ENCODE results near the gene STAC. TPM values are rescaled to one million over a fixed set of nuclear protein-coding genes. Genes with fewer than 3 reads are reported as not detected.

Gene STAC, protein sequence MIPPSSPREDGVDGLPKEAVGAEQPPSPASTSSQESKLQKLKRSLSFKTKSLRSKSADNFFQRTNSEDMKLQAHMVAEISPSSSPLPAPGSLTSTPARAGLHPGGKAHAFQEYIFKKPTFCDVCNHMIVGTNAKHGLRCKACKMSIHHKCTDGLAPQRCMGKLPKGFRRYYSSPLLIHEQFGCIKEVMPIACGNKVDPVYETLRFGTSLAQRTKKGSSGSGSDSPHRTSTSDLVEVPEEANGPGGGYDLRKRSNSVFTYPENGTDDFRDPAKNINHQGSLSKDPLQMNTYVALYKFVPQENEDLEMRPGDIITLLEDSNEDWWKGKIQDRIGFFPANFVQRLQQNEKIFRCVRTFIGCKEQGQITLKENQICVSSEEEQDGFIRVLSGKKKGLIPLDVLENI
- not detected in 2 replicates for total RNA-seq (2013; cell fraction: nucleolus; rRNA removed)
- total RNA-seq (2014; rRNA removed) (not detected in 2 replicates), total RNA-seq (2014; rRNA removed; fragmentation: Illumina TruSeq; extraction: Trizol) (not detected in 2 replicates), total RNA-seq (2021) (not detected in 2 replicates), polyA plus RNA-seq (2011; rRNA removed) (0.07 and 0.35 TPM in 2 replicates), polyA plus RNA-seq (2014; fragmentation: Illumina TruSeq; extraction: Trizol) (not detected in 2 replicates), polyA plus RNA-seq (2014; fragmentation: Nextera tagmentation; extraction: Ambion mirVana) (not detected), polyA plus RNA-seq (2014; rRNA removed) (not detected in 2 replicates), polyA plus RNA-seq (2016; fragmentation: Nextera tagmentation; extraction: Ambion mirVana) (not detected), polyA minus RNA-seq (2011; rRNA and poly(A)+ RNA removed) (0.10 and 0.15 TPM in 2 replicates), Bru-seq, nascent RNA (percentile 6 among the genes with signal in this experiment), BruChase-seq, experiment 1, labeled RNA remaining after a 6-hour chase (percentile 5 among the genes with signal in this experiment), BruChase-seq, experiment 2, labeled RNA remaining after a 2-hour chase (percentile 3 among the genes with signal in this experiment)
- polyA plus RNA-seq (2011; ENCODE audit: low read depth), result not detected
- polyA plus RNA-seq (2011; cell fraction: cytosol; rRNA removed), result 0.02 and 0.07 TPM in 2 replicates
- 0.03 and 0.22 TPM in 2 replicates for polyA plus RNA-seq (2011; cell fraction: nucleus; rRNA removed)
- polyA plus RNA-seq (2012), result not detected in 2 replicates
- not detected in 2 replicates for polyA minus RNA-seq (2011; cell fraction: cytosol; rRNA and poly(A)+ RNA removed)
- polyA minus RNA-seq (2011; cell fraction: nucleus; rRNA and poly(A)+ RNA removed), result 0.48 TPM in 1 of 2 replicates, not detected in the other
- long read RNA-seq, experiment 1, result 0 reads
- long read RNA-seq, experiment 2, partial matches to known transcripts, result 0 of 2 reads
- long read RNA-seq, experiment 2, other reads (novel, unspliced or antisense), result 2 of 2 reads

DNA sequence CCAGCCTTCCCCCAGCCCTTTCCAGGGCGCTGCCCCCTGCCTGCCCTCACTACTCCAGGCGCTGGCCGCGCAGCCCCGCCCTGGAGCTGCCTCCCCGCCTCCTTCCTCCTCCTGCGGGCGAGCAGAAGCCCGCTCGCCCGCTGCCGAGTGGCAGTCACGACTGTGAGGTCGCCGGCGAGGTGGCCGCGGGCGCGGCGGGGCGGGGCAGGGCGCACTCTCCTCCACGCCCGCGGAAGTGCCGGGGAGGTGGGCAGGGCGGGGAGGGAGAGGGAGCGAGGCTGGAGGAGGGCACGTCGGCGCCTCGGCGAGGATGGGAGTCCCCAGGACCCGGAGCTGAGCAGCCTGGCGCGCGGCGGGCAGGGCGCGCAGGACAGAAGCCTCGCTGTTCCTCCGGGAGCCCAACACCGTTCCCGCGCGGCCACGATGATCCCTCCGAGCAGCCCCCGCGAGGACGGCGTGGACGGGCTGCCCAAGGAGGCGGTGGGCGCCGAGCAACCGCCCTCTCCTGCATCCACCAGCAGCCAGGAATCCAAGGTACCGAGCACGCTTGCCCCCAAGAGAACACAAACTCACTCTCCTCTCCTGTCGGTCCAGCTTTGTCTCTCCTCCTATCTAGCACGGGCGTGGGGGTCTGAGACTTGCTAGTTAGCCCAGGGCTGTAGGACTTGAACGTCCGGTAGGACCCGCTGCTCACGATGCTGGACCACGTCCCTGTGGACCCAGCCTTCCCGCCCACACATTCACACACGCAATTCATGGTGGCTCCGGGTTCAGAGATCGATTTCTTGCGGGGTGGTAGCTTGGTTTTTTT is at the start of gene STAC:
TSS of gene STAC (plus strand) at position 284 of the 811 bp plus-strand sequence. CDS start at position 424, 140 bp downstream.
- TF ChIP-seq TAF1 (IDR thresholded peaks at IDR 0.05; ENCODE audit: borderline replicate concordance, low read depth, low read length) (no peak), NR2C2 (IDR thresholded peaks at IDR 0.05; ENCODE audit: borderline replicate concordance, control insufficient read depth, insufficient read length, low read depth) (no peak), CTCF (IDR thresholded peaks at IDR 0.05 in 2 of 3, conservative IDR thresholded peaks at IDR 0.05 in 1 of 3; ENCODE audit: control insufficient read depth in 2 of 3, extremely low read depth in 1 of 3, insufficient read depth in 1 of 3, low read depth in 3 of 3, low read length in 3 of 3) (no peak)
- ChIA-PET SMC1A (ENCODE audit: uncharacterized antibody, unreplicated experiment) (no interaction called here), POLR2A (no interaction called here), RAD21 (ENCODE audit: unreplicated experiment) (no interaction called here), CTCF (no interaction called here)
- Histone ChIP-seq H3K36me3 (ENCODE audit: control insufficient read depth in 2 of 2, insufficient read depth in 2 of 2, low read length in 1 of 2) (no peaks in the 10 kb centered on the region), H3K4me3 (no peak within 1 kb of the TSS), H4K20me1 (ENCODE audit: control insufficient read depth, insufficient read depth) (no peaks in the 10 kb centered on the region), H3K9ac (ENCODE audit: control insufficient read depth, insufficient read depth, low read length) (no peak within 1 kb of the TSS), H3K27ac (ENCODE audit: control insufficient read depth, insufficient read depth) (no peak within 1 kb of the TSS), H3K9me3 (replicated peaks; ENCODE audit: control insufficient read depth, insufficient read depth, low read length) (no peaks in the 10 kb centered on the region), H3K79me2 (ENCODE audit: control insufficient read depth, insufficient read depth, low read length) (no peaks in the 10 kb centered on the region), H3K4me1 (ENCODE audit: control insufficient read depth, insufficient read depth, low read length) (no peaks in the 10 kb centered on the region), H3K27me3 (replicated peaks in 1 of 2; ENCODE audit: control insufficient read depth in 2 of 2, insufficient read depth in 2 of 2, low read length in 1 of 2) (peaks cover 2 to 8% of the 10 kb centered on the region in 2 experiments; a peak in 3 of 4 replicates), H3K4me2 (ENCODE audit: control insufficient read depth, insufficient read depth) (no peak within 1 kb of the TSS), H2AFZ (ENCODE audit: control insufficient read depth, low read depth, low read length) (no peak within 1 kb of the TSS)
- no TSS peak for BruUV-seq (replicated peaks)
- WGBS (ENCODE audit: insufficient coverage, insufficient replicate concordance, low lambda C conversion rate, missing lambda C conversion rate), result 9% methylated on average over 31 of the region's 73 CpGs
- DNase-seq (ENCODE audit: low read depth, low spot score) (no peak), ATAC-seq (no peak), FAIRE-seq (no peak)
- in situ Hi-C loops (cut with MboI) (no loop called here), intact Hi-C loops (cut with micrococcal nuclease; ENCODE audit: unreplicated experiment) (no loop called here)
